Activated naive CD4-positive, alpha-beta T cell treated with anti-CD3 and anti-CD28 coated beads, Interleukin-2, amount 10 ng/mL, durations not matched to agents 7 days and 5 days (primary cell): ENCODE measurements around the gene MCMBP.

ENCODE experiments used
- CTCF ChIA-PET: fragments of 350-600 bp; sonication (Branson Sonifier 250); formaldehyde crosslinking; loops from one replicate; lab custom pipeline; 2021; ENCODE audit warnings: antibody characterized with exemption; lab: Charles Lee
- DNase-seq: peaks from one replicate; pipeline ENCODE4 v3.0.0-alpha.2; 2020
- H3K27ac Mint-ChIP-seq: one replicate; pipeline ENCODE4 v1.8.0; 2021; ENCODE audit warnings: mild to moderate bottlenecking, moderate library complexity, mixed read lengths
- H3K27me3 Mint-ChIP-seq: one replicate; pipeline ENCODE4 v1.8.0; 2021; ENCODE audit warnings: mild to moderate bottlenecking, mixed read lengths
- H3K36me3 Mint-ChIP-seq: one replicate; pipeline ENCODE4 v1.8.0; 2021; ENCODE audit warnings: mixed read lengths
- H3K4me1 Mint-ChIP-seq: one replicate; pipeline ENCODE4 v1.8.0; 2021; ENCODE audit warnings: mixed read lengths
- H3K4me3 Mint-ChIP-seq: one replicate; pipeline ENCODE4 v1.8.0; 2021; ENCODE audit warnings: mild to moderate bottlenecking, moderate library complexity, mixed read lengths
- H3K9me3 Mint-ChIP-seq: one replicate; pipeline ENCODE4 v1.8.0; 2021; ENCODE audit warnings: mixed read lengths

The MCMBP gene

GRCh38 chr10:119863951-119864565, 8.6 kb downstream of the MCMBP start:
- Mint-ChIP-seq H3K36me3 (peaks cover 43% of the 10 kb centered on the region), H3K9me3 (peaks cover 12% of the 10 kb centered on the region), H3K4me1 (peaks cover 53% of the 10 kb centered on the region), H3K27me3 (no peaks in the 10 kb centered on the region), H3K27ac (no peak overlapping the region), H3K4me3 (no peak overlapping the region)
- CTCF ChIA-PET, result interaction anchor here (0.7 to 2.3 kb wide), 2 partner anchors 113 to 201 kb away, joined by 4 to 7 read pairs; no protein-coding TSS in a partner anchor
- no peak for DNase-seq

DNA sequence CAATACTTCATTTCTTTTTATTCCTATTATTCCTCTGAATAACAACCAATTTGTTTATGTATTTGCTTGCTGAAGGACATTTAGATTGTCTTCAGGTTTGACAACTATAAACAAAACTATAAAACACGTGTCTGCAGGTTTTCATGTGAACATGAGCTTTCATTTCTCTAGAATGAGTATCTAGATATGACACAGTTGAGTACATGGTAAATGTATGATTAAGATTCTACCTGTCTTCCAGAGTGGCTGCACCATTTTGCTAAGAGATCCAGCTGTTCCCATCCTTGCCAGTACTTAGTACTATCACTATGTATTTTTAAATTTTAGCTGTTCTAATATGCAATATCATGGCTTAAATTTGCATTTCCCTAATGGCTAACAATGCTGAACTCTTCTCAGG, 10.1 kb downstream of the MCMBP start:
- Mint-ChIP-seq H3K27ac (no peak overlapping the region), H3K4me1 (peaks cover 45% of the 10 kb centered on the region), H3K27me3 (no peaks in the 10 kb centered on the region), H3K9me3 (peaks cover 12% of the 10 kb centered on the region), H3K36me3 (peaks cover 39% of the 10 kb centered on the region), H3K4me3 (no peak overlapping the region)
- DNase-seq, result no peak
- CTCF ChIA-PET, result interaction anchor here (2.3 kb wide), 1 partner anchor 111 kb away, joined by 7 read pairs; no protein-coding TSS in a partner anchor

- Mint-ChIP-seq H3K27ac (no peak overlapping the region), H3K36me3 (peaks cover 39% of the 10 kb centered on the region), H3K4me1 (peaks cover 39% of the 10 kb centered on the region), H3K9me3 (peaks cover 12% of the 10 kb centered on the region), H3K4me3 (no peak overlapping the region), H3K27me3 (no peaks in the 10 kb centered on the region)
- CTCF ChIA-PET, result interaction anchor here (1.0 to 4.5 kb wide), 7 partner anchors 12 to 176 kb away, joined by 3 to 72 read pairs (median 4); no protein-coding TSS in a partner anchor
- no peak for DNase-seq
Observed at GRCh38 chr10:119860866-119861607, 11.6 kb downstream of the MCMBP start.

DNA sequence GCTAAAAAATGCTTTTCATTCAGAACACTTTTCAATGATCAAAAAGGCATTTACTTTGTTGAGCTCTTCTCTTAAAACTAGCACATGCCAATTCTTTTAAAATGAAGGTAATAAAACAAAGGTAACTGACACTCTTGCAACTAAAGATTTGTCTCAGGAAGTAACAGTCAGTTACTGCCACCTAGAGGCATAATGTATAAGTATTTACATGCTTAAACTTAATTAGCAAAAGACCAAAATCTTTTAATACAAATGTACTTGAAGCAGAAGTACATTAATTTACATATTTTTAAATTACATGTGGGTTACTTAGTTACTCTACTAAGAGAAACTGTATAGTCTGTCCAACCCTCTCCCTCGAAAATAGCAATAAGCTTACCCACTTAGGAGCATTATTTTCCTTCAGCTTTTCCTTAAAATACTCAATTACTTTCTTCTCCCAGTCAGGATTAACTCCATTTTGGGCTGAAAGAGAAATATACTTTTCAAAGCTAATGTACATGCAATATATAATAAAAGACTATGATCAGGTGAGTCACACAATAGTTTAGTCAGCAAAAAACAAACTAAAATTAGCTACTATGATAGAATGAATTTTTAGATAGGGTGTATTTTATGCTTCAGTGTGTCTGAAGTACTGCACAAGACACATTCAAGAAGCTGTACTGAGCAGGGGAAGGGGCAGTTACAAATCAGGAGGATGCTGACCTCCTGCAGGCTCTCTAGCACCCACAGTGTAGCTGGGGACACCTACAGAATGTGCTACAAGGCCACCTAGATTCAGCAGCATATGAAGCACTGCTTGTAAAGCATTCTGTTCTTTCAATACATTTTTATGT, 13.0 kb downstream of the MCMBP start:
- H3K9me3 Mint-ChIP-seq, result peaks cover 7% of the 10 kb centered on the region
- peaks cover 32% of the 10 kb centered on the region for H3K4me1 Mint-ChIP-seq
- DNase-seq, result no peak
- H3K4me3 Mint-ChIP-seq, result no peak overlapping the region
- H3K36me3 Mint-ChIP-seq, result peaks cover 30% of the 10 kb centered on the region
- H3K27ac Mint-ChIP-seq, result no peak overlapping the region
- CTCF ChIA-PET, result interaction anchor here (0.5 to 4.5 kb wide), 34 partner anchors 8 to 660 kb away, joined by 3 to 72 read pairs (median 4); partner anchors contain the start of genes INPP5F, MCMBP and SEC23IP
- H3K27me3 Mint-ChIP-seq, result no peaks in the 10 kb centered on the region

GRCh38 chr10:119858063-119858462, 14.6 kb downstream of the MCMBP start:
- CTCF ChIA-PET, result interaction anchor here (1.5 to 4.5 kb wide), 6 partner anchors 9 to 249 kb away, joined by 4 to 72 read pairs (median 12); no protein-coding TSS in a partner anchor
- Mint-ChIP-seq H3K27me3 (no peaks in the 10 kb centered on the region), H3K36me3 (peaks cover 23% of the 10 kb centered on the region), H3K4me1 (peaks cover 21% of the 10 kb centered on the region), H3K27ac (no peak overlapping the region), H3K9me3 (no peaks in the 10 kb centered on the region), H3K4me3 (no peak overlapping the region)
- DNase-seq, result no peak

GRCh38 chr10:119853574-119853973, 19.1 kb downstream of the MCMBP start:
- CTCF ChIA-PET, result interaction anchor here (1.0 to 1.9 kb wide), 2 partner anchors 103 to 167 kb away, joined by 3 to 9 read pairs; no protein-coding TSS in a partner anchor
- no peaks in the 10 kb centered on the region for H3K9me3 Mint-ChIP-seq
- H3K4me1 Mint-ChIP-seq, result no peaks in the 10 kb centered on the region
- DNase-seq, result no peak
- H3K36me3 Mint-ChIP-seq, result peaks cover 35% of the 10 kb centered on the region
- no peak overlapping the region for H3K27ac Mint-ChIP-seq
- H3K27me3 Mint-ChIP-seq, result no peaks in the 10 kb centered on the region
- H3K4me3 Mint-ChIP-seq, result no peak overlapping the region

- Mint-ChIP-seq H3K4me1 (no peaks in the 10 kb centered on the region), H3K27ac (no peak overlapping the region), H3K4me3 (no peak overlapping the region), H3K9me3 (no peaks in the 10 kb centered on the region), H3K36me3 (peaks cover 41% of the 10 kb centered on the region), H3K27me3 (no peaks in the 10 kb centered on the region)
- DNase-seq, result no peak
- CTCF ChIA-PET, result interaction anchor here (1.9 kb wide), 1 partner anchor 166 kb away, joined by 9 read pairs; no protein-coding TSS in a partner anchor
Observed at GRCh38 chr10:119852822-119853221, 19.8 kb downstream of the MCMBP start.

GRCh38 chr10:119852277-119852676, 20.4 kb downstream of the MCMBP start:
- H3K36me3 Mint-ChIP-seq, result peaks cover 43% of the 10 kb centered on the region
- CTCF ChIA-PET, result interaction anchor here (1.9 kb wide), 1 partner anchor 165 kb away, joined by 9 read pairs; no protein-coding TSS in a partner anchor

GRCh38 chr10:119849944-119850343, 22.7 kb downstream of the MCMBP start:
- CTCF ChIA-PET, result interaction anchor here (1.2 to 2.1 kb wide), 2 partner anchors 9 to 163 kb away, joined by 3 to 9 read pairs; no protein-coding TSS in a partner anchor
- peaks cover 50% of the 10 kb centered on the region for H3K36me3 Mint-ChIP-seq
- no peak overlapping the region for H3K27ac Mint-ChIP-seq

More at GRCh38 chr10:119852277-119852676, 20.4 kb downstream of the MCMBP start:
- Mint-ChIP-seq H3K27me3 (no peaks in the 10 kb centered on the region), H3K9me3 (no peaks in the 10 kb centered on the region), H3K4me1 (no peaks in the 10 kb centered on the region), H3K4me3 (no peak overlapping the region), H3K27ac (no peak overlapping the region)
- DNase-seq, result no peak

GRCh38 chr10:119849031-119849789, 23.4 kb downstream of the MCMBP start:
- CTCF ChIA-PET, result interaction anchor here (1.2 to 2.1 kb wide), 3 partner anchors 10 to 162 kb away, joined by 3 to 9 read pairs (median 4); no protein-coding TSS in a partner anchor

More at GRCh38 chr10:119849944-119850343, 22.7 kb downstream of the MCMBP start:
- Mint-ChIP-seq H3K27me3 (no peaks in the 10 kb centered on the region), H3K4me3 (no peak overlapping the region), H3K4me1 (no peaks in the 10 kb centered on the region), H3K9me3 (no peaks in the 10 kb centered on the region)
- DNase-seq, result no peak

DNA sequence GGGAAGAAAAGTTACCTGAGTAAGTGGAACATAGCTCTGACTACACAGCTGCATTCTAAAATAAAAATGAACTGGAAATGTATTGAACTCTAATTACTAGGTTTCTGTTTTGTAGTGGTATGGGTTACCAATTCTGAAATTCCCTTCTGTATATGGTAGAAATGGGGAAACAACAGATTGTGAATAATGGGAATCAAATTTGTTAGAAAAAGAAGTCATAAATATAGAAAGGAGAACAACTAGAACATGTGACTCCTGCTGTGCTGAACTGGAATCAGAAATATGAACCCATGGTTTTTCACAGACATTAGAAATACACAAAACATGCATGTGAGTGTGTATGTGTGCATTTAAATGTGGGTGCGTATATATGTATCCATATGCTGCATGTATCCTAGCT, 27.0 kb downstream of the MCMBP start:
- Mint-ChIP-seq H3K27ac (no peak overlapping the region), H3K4me3 (no peak overlapping the region), H3K27me3 (no peaks in the 10 kb centered on the region), H3K4me1 (no peaks in the 10 kb centered on the region), H3K36me3 (peaks cover 70% of the 10 kb centered on the region), H3K9me3 (no peaks in the 10 kb centered on the region)
- no peak for DNase-seq
- CTCF ChIA-PET, result interaction anchor here (2.4 kb wide), 1 partner anchor 14 kb away, joined by 8 read pairs; no protein-coding TSS in a partner anchor

More at GRCh38 chr10:119849031-119849789, 23.4 kb downstream of the MCMBP start:
- no peak for DNase-seq
- Mint-ChIP-seq H3K9me3 (no peaks in the 10 kb centered on the region), H3K27me3 (no peaks in the 10 kb centered on the region), H3K4me3 (no peak overlapping the region), H3K27ac (no peak overlapping the region), H3K36me3 (peaks cover 56% of the 10 kb centered on the region), H3K4me1 (no peaks in the 10 kb centered on the region)

DNA sequence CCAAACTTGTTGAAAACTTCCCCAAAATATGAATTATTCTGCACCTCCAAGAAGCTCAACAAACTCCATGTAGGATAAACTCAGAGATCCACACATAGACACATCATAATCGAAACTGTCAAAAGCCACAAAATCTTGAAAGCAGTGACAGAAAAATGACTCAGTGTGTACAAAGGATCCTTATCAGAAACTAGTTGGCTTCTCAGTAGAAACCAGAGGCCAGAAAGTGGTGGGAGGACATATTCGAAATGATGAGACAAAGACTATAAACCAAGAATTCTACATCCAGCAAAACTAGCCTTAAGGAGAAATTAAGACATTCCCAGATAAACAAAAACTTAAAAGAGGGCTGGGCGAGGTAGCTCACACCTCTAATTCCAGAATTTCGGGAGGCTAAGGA, 38.5 kb downstream of the MCMBP start:
- Mint-ChIP-seq H3K27me3 (no peaks in the 10 kb centered on the region), H3K27ac (peak overlapping the region; percentile 76), H3K4me3 (no peak overlapping the region), H3K36me3 (peaks cover 68% of the 10 kb centered on the region), H3K4me1 (peaks cover 10% of the 10 kb centered on the region), H3K9me3 (no peaks in the 10 kb centered on the region)
- CTCF ChIA-PET, result interaction anchor here (0.7 kb wide), 1 partner anchor 104 kb away, joined by 3 read pairs; no protein-coding TSS in a partner anchor
- DNase-seq, result no peak

GRCh38 chr10:119832951-119833350, 39.7 kb downstream of the MCMBP start:
- Mint-ChIP-seq H3K27ac (no peak overlapping the region), H3K9me3 (no peaks in the 10 kb centered on the region), H3K27me3 (no peaks in the 10 kb centered on the region), H3K4me3 (no peak overlapping the region), H3K36me3 (peaks cover 69% of the 10 kb centered on the region), H3K4me1 (peaks cover 10% of the 10 kb centered on the region)
- no peak for DNase-seq
- CTCF ChIA-PET, result no interaction called here
